ENCODE data around the gene AGK.

Gene AGK

DNA sequence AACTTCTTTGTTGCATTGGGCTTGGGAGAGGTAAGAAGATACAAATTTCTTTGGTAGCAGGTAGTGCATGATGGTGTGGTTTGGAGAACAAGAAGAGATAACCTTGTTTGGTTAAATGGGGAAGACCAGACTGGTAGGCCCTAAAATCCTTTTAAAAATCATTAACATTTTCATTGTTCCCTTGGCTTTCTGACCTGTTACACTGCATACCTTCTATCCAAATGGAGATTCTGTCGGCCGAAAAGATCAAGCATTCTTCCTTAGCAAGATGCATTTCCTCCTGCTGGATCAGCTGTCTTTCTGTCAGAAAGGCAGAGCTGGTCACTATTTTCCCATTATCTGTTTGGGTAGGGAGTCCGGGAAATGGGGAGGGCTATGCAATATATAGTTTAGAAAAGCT is 33.7 kb downstream of the AGK start:
- DNase-seq (ENCODE audit: low read depth, low spot score), result no peak
- TF ChIP-seq, protein P1, sequence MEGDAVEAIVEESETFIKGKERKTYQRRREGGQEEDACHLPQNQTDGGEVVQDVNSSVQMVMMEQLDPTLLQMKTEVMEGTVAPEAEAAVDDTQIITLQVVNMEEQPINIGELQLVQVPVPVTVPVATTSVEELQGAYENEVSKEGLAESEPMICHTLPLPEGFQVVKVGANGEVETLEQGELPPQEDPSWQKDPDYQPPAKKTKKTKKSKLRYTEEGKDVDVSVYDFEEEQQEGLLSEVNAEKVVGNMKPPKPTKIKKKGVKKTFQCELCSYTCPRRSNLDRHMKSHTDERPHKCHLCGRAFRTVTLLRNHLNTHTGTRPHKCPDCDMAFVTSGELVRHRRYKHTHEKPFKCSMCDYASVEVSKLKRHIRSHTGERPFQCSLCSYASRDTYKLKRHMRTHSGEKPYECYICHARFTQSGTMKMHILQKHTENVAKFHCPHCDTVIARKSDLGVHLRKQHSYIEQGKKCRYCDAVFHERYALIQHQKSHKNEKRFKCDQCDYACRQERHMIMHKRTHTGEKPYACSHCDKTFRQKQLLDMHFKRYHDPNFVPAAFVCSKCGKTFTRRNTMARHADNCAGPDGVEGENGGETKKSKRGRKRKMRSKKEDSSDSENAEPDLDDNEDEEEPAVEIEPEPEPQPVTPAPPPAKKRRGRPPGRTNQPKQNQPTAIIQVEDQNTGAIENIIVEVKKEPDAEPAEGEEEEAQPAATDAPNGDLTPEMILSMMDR (IDR thresholded peaks at IDR 0.05; ENCODE audit: low read depth, low read length), result no peak
- no peak overlapping the region for H3K4me3 ChIP-seq (ENCODE audit: low read depth, low read length)
- in situ Hi-C loops (cut with HindIII; ENCODE audit: low sequenced_read_pairs), result no loop called here

DNA sequence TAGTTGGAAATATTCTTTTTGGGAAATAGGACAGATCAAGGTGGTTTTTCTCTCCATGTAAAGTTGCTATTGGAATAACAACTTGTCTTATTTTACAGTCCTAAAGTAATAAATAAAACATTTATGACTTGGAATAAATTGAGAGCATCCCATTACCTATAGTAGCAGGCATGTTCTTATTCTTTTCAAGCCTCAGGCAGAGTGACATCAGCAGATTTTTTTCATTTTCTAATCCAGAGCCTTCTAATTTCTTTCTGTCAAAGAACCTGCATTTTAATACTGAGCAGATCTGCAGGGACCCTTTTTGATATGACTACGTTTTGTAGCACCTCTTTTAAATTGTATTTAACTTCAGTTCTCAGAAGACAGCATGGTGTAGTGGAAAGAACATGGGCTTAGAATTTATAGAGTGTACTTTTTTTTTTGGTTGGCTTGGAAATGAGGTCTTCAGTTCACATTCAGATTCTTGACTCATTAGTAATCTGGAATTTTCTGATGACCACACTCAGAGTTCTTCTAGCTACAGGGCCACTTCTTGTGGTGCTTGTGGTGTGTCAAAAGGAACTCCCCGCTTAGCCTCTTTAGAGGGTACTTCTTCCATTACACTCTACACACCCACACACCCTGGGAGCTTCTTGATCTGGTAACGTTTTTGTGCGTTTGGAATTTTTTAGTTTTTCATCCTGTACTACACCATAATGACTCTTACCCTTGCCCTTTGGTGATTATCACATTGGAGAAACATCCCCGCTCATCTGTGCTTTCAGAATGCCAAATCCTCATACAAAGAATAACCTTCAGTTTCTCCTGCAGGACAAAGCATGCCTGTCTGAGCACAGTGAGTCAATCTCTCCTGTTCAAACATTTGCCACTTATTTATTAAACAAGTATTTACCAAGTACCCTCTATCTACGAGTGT is 34.6 kb downstream of the AGK start:
- no peak overlapping the region for H3K4me3 ChIP-seq (ENCODE audit: low read depth, low read length)
- in situ Hi-C loops (cut with HindIII; ENCODE audit: low sequenced_read_pairs), result no loop called here
- DNase-seq (ENCODE audit: low read depth, low spot score), result peak; percentile 97
- TF ChIP-seq, protein P1 (IDR thresholded peaks at IDR 0.05; ENCODE audit: low read depth, low read length), result no peak

DNA sequence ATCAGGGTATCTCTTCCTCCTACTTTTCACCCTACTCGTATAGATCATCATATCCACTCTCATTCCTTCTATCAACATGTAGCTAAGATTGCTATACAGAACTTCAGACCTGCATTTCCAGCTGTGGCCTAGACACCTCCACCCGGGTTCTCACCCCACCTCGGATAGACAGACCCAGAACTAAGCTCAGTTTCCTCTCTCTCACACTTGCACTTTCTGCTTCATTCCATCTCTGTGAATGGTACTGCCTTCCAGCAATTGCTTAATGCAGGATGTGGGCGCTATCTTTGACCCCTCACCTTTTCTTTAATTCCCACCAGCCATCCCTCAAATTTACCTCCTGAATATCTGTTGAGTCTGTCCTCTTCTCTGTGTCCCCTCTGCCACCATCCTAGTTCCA is 35.7 kb downstream of the AGK start:
- TF ChIP-seq, protein P1 (IDR thresholded peaks at IDR 0.05; ENCODE audit: low read depth, low read length), result no peak
- in situ Hi-C loops (cut with HindIII; ENCODE audit: low sequenced_read_pairs), result no loop called here
- no peak for DNase-seq (ENCODE audit: low read depth, low spot score)
- H3K4me3 ChIP-seq (ENCODE audit: low read depth, low read length), result no peak overlapping the region

DNA sequence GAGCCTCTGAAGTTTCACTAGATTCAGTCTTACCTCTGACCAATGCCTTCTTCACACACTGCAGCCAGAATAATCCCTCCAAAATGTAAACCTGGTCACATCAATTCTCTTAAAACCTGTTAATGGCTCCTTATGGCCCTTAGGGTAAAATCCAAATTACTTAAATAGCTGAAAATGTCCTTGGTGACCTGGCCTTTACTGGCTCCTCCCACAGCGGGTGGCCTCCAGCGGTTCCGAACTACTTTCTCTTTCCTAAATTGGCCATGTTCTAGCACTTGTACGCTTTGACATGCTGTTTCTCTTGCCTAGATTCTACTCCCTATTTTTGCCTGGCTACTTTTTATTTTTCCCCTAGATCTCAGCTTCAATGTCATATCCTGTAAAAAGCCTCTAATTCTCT is 36.1 kb downstream of the AGK start:
- no peak for DNase-seq (ENCODE audit: low read depth, low spot score)
- TF ChIP-seq, protein P1 (IDR thresholded peaks at IDR 0.05; ENCODE audit: low read depth, low read length), result no peak
- in situ Hi-C loops (cut with HindIII; ENCODE audit: low sequenced_read_pairs), result no loop called here

DNA sequence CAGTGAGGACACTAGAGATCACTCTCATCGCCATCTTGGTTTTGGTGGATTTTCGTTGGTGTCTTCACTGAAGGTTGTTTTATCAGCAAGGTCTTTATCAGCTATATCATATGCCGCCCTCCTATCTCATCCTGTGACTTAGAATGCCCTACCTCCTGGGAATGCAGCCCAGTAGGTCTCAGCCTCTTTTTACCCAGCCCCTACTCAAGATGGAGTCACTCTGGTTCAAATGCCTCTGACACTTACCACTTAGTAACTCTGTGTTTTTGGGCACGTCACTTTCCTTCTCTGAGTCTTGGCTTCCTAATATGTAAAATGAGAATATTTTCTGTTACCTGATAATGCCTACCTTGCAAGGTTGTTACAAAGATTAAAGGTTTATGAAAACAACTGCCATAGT is 37.7 kb downstream of the AGK start:
- in situ Hi-C loops (cut with HindIII; ENCODE audit: low sequenced_read_pairs), result no loop called here
- TF ChIP-seq, protein P1 (IDR thresholded peaks at IDR 0.05; ENCODE audit: low read depth, low read length), result no peak
- DNase-seq (ENCODE audit: low read depth, low spot score), result no peak

More for the DNA sequence above, 36.1 kb downstream of the AGK start:
- no peak overlapping the region for H3K4me3 ChIP-seq (ENCODE audit: low read depth, low read length)

DNA sequence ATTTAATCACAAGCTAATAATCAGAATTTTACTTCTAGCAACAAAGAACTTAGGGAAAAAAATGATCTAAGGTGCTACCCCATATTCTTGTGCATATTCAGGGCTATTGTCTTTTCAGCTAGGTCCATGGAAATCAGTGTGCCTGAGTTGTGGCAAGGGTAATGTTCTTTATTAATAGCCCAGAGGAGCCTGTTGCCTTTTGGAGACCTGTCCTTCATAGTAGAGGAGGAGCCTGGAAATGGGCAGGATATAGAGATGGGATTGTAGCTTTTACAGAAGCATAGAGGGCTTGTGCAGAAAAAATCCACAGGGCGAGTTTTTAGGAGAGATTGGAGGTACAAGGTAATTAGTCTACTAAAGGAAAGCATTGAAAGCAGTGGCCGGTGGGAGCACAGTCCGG is 38.9 kb downstream of the AGK start:
- in situ Hi-C loops (cut with HindIII; ENCODE audit: low sequenced_read_pairs), result no loop called here

More for the DNA sequence above, 37.7 kb downstream of the AGK start:
- H3K4me3 ChIP-seq (ENCODE audit: low read depth, low read length), result no peak overlapping the region

More for the DNA sequence above, 38.9 kb downstream of the AGK start:
- no peak for DNase-seq (ENCODE audit: low read depth, low spot score)
- no peak overlapping the region for H3K4me3 ChIP-seq (ENCODE audit: low read depth, low read length)
- TF ChIP-seq, protein P1 (IDR thresholded peaks at IDR 0.05; ENCODE audit: low read depth, low read length), result no peak

Data from astrocyte of the spinal cord (primary cell).